Cardiac fibroblast (primary cell): ENCODE data around the gene CRMP1.
A peak's percentile ranks its signal among the peaks of the same experiment; 100 is the strongest.

Experiments used
- DNase-seq, 2 donors: peaks; one replicate each; pipeline versions ENCODE4 v3.0.0 to v3.0.0-alpha.2; 2010; ENCODE audit warnings: low read depth in 2 of 2
- H3K4me3 ChIP-seq, 2 donors: replicated peaks in 1 of 2; 1 replicate in 1 of 2; 2 replicates in 1 of 2; pipeline ENCODE4 v1.5.1; 2011; ENCODE audit warnings: low read depth in 2 of 2, low read length in 2 of 2, mild to moderate bottlenecking in 2 of 2, moderate library complexity in 1 of 2
- CTCF ChIP-seq: IDR thresholded peaks from one replicate; pipeline ENCODE4 v1.5.1; 2011; ENCODE audit warnings: low read depth, mild to moderate bottlenecking, low read length, inconsistent platforms

The CRMP1 gene

DNA sequence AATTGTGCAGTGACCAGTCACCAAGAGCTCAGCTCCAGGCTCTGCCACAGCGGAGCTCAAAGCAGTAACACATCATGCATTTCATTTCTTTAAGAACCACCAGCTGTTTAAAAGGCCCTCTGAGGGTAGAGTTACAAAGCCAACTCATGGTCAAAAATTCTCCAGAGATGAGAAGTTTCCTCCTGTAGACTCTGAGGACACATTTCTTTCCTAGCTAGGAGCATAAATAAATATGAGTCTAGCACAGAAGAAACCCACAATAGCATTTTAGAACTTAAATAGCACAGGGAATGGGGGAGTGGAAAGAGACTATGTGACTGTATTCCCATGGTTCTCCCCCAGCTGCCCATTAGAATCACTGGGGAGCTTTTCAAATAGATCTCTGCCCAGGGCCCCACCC, 6.5 kb upstream of the CRMP1 start:
- TF ChIP-seq CTCF, result no peak
- H3K4me3 ChIP-seq, result no peak overlapping the region
- DNase-seq, result no peak

GRCh38 chr4:5897674-5898073, 4.8 kb upstream of the CRMP1 start:
- H3K4me3 ChIP-seq, result no peak overlapping the region
- TF ChIP-seq CTCF, result no peak
- no peak for DNase-seq

GRCh38 chr4:5895287-5895686, 2.4 kb upstream of the CRMP1 start:
- DNase-seq, result peak; percentile 25 to 48
- TF ChIP-seq CTCF, result no peak

GRCh38 chr4:5894266-5894665, 1.4 kb upstream of the CRMP1 start:
- no peak for DNase-seq
- no peak overlapping the region for H3K4me3 ChIP-seq
- TF ChIP-seq CTCF, result no peak

More at GRCh38 chr4:5895287-5895686, 2.4 kb upstream of the CRMP1 start:
- H3K4me3 ChIP-seq, result no peak overlapping the region

GRCh38 chr4:5893591-5893990, 705 bp upstream of the CRMP1 start:
- no peak for DNase-seq
- H3K4me3 ChIP-seq, result no peak overlapping the region
- no peak for TF ChIP-seq CTCF

GRCh38 chr4:5892323-5893003, 423 bp downstream of the CRMP1 start:
- TF ChIP-seq CTCF, result no peak
- DNase-seq, result no peak
- H3K4me3 ChIP-seq, result no peak overlapping the region
